Measurements from ENCODE around the gene NT5DC1.

NT5DC1 gene

GRCh38 chr6:116120430-116120829, 19.8 kb downstream of the NT5DC1 start:
- Histone ChIP-seq H3K27ac (no peak overlapping the region), H3K4me3 (ENCODE audit: low read depth, low read length) (no peak overlapping the region), H3K79me2 (no peaks in the 10 kb centered on the region), H3K27me3 (ENCODE audit: control insufficient read depth, insufficient read depth, low read length) (no peaks in the 10 kb centered on the region), H3K4me1 (no peaks in the 10 kb centered on the region), H3K4me2 (ENCODE audit: low read length) (no peak overlapping the region), H2AFZ (no peak overlapping the region), H3K9ac (no peak overlapping the region), H3K9me3 (ENCODE audit: control insufficient read depth, low read length) (no peaks in the 10 kb centered on the region), H3K36me3 (ENCODE audit: control insufficient read depth, insufficient read depth, low read length) (no peaks in the 10 kb centered on the region)
- no peak for TF ChIP-seq CTCF (IDR thresholded peaks at IDR 0.05)

- Histone ChIP-seq H3K4me2 (ENCODE audit: low read length) (no peak within 1 kb of the TSS), H3K36me3 (ENCODE audit: control insufficient read depth, insufficient read depth, low read length) (no peaks in the 10 kb centered on the region), H3K9ac (no peak within 1 kb of the TSS), H3K9me3 (ENCODE audit: control insufficient read depth, low read length) (no peaks in the 10 kb centered on the region), H3K27me3 (ENCODE audit: control insufficient read depth, insufficient read depth, low read length) (no peaks in the 10 kb centered on the region), H3K4me3 (ENCODE audit: low read depth, low read length) (no peak within 1 kb of the TSS), H3K27ac (no peak within 1 kb of the TSS), H3K79me2 (no peaks in the 10 kb centered on the region), H2AFZ (no peak within 1 kb of the TSS), H3K4me1 (no peaks in the 10 kb centered on the region)
- TF ChIP-seq CTCF (IDR thresholded peaks at IDR 0.05): no peak
Measured at GRCh38 chr6:116126032-116126431, 25.4 kb downstream of the NT5DC1 start, which contains the start of gene COL10A1. TSS of gene COL10A1 (minus strand) at chr6:116126132. CDS start at chr6:116125492, 640 bp downstream.

- H3K4me2 ChIP-seq (ENCODE audit: low read length): no peak overlapping the region
- no peak overlapping the region for H3K27ac ChIP-seq
- no peak overlapping the region for H3K4me3 ChIP-seq (ENCODE audit: low read depth, low read length)
- no peaks in the 10 kb centered on the region for H3K36me3 ChIP-seq (ENCODE audit: control insufficient read depth, insufficient read depth, low read length)
- no peaks in the 10 kb centered on the region for H3K9me3 ChIP-seq (ENCODE audit: control insufficient read depth, low read length)
- H3K79me2 ChIP-seq: no peaks in the 10 kb centered on the region
- no peaks in the 10 kb centered on the region for H3K4me1 ChIP-seq
- no peak overlapping the region for H2AFZ ChIP-seq
- H3K27me3 ChIP-seq (ENCODE audit: control insufficient read depth, insufficient read depth, low read length): no peaks in the 10 kb centered on the region
- TF ChIP-seq CTCF (IDR thresholded peaks at IDR 0.05): no peak
- no peak overlapping the region for H3K9ac ChIP-seq
Measured at GRCh38 chr6:116127771-116128493, 27.3 kb downstream of the NT5DC1 start.

GRCh38 chr6:116133453-116133852, 32.8 kb downstream of the NT5DC1 start:
- Histone ChIP-seq H3K4me1 (no peaks in the 10 kb centered on the region), H3K27me3 (ENCODE audit: control insufficient read depth, insufficient read depth, low read length) (no peaks in the 10 kb centered on the region), H3K4me2 (ENCODE audit: low read length) (no peak overlapping the region), H3K9me3 (ENCODE audit: control insufficient read depth, low read length) (no peaks in the 10 kb centered on the region), H3K79me2 (no peaks in the 10 kb centered on the region), H3K27ac (no peak overlapping the region), H2AFZ (no peak overlapping the region), H3K9ac (no peak overlapping the region), H3K4me3 (ENCODE audit: low read depth, low read length) (no peak overlapping the region), H3K36me3 (ENCODE audit: control insufficient read depth, insufficient read depth, low read length) (no peaks in the 10 kb centered on the region)
- TF ChIP-seq CTCF (IDR thresholded peaks at IDR 0.05): no peak

GRCh38 chr6:116136373-116136772, 35.7 kb downstream of the NT5DC1 start:
- Histone ChIP-seq H2AFZ (no peak overlapping the region), H3K9me3 (ENCODE audit: control insufficient read depth, low read length) (no peaks in the 10 kb centered on the region), H3K27ac (no peak overlapping the region), H3K9ac (no peak overlapping the region), H3K4me1 (no peaks in the 10 kb centered on the region), H3K27me3 (ENCODE audit: control insufficient read depth, insufficient read depth, low read length) (no peaks in the 10 kb centered on the region), H3K4me3 (ENCODE audit: low read depth, low read length) (no peak overlapping the region), H3K79me2 (no peaks in the 10 kb centered on the region), H3K36me3 (ENCODE audit: control insufficient read depth, insufficient read depth, low read length) (no peaks in the 10 kb centered on the region), H3K4me2 (ENCODE audit: low read length) (no peak overlapping the region)
- no peak for TF ChIP-seq CTCF (IDR thresholded peaks at IDR 0.05)

Measured in parathyroid adenoma (tissue), 2 donors.